Activated T-helper 1 cell treated with anti-CD3 and anti-CD28 coated beads, Interleukin-12 subunit alpha, Interleukin-12 subunit beta, Interleukin-2, Interleukin-4 antibody, amounts not matched to agents 30 ng/mL and 10 ng/mL and 1 ng/mL, durations not matched to agents 14 hours and 24 hours and 36 hours (primary cell): Measurements from ENCODE around the gene PSMB7. TPM values are rescaled to one million over a fixed set of nuclear protein-coding genes. Genes with fewer than 3 reads are reported as not detected.

Source experiments
- DNase-seq: peaks from one replicate; pipeline ENCODE4 v3.0.0; 2021; ENCODE audit warnings: low spot score
- H3K27ac Mint-ChIP-seq: one replicate; pipeline ENCODE4 v1.8.0; 2021; ENCODE audit warnings: mild to moderate bottlenecking, mixed read lengths
- H3K27me3 Mint-ChIP-seq: one replicate; pipeline ENCODE4 v1.8.0; 2022; ENCODE audit warnings: mild to moderate bottlenecking, moderate library complexity, mixed read lengths; ENCODE audit not compliant: insufficient read depth
- H3K36me3 Mint-ChIP-seq: one replicate; pipeline ENCODE4 v1.8.0; 2021; ENCODE audit warnings: low read depth, mixed read lengths
- H3K4me1 Mint-ChIP-seq: one replicate; pipeline ENCODE4 v1.8.0; 2021; ENCODE audit warnings: low read depth, mixed read lengths
- H3K4me3 Mint-ChIP-seq: one replicate; pipeline ENCODE4 v1.8.0; 2021; ENCODE audit warnings: mild to moderate bottlenecking, moderate library complexity, mixed read lengths
- H3K9me3 Mint-ChIP-seq: one replicate; pipeline ENCODE4 v1.8.0; 2021; ENCODE audit warnings: mixed read lengths
- intact Hi-C: fragments of 100-400 bp; cut with micrococcal nuclease; formaldehyde crosslinking; loops from one replicate; pipeline ENCODE4 v1.15.1; 2024
- total RNA-seq: library from RNA; stranded (reverse); gene quantifications from 2 replicates; pipeline ENCODE4 v1.2.3, GENCODE V29; 2022

Gene PSMB7
- total RNA-seq, 1 donor from 2014 or later, result 206 TPM

GRCh38 chr9:124353166-124353768, 62.0 kb downstream of the PSMB7 start:
- intact Hi-C loops, result no loop called here
- Mint-ChIP-seq H3K36me3 (peaks cover 16% of the 10 kb centered on the region), H3K27ac (no peak overlapping the region), H3K4me1 (peaks cover 12% of the 10 kb centered on the region), H3K27me3 (no peaks in the 10 kb centered on the region), H3K9me3 (no peaks in the 10 kb centered on the region), H3K4me3 (no peak overlapping the region)
- DNase-seq, result no peak

GRCh38 chr9:124352616-124353015, 62.6 kb downstream of the PSMB7 start:
- Mint-ChIP-seq H3K36me3 (peaks cover 16% of the 10 kb centered on the region), H3K4me1 (peaks cover 9% of the 10 kb centered on the region), H3K27me3 (no peaks in the 10 kb centered on the region), H3K4me3 (no peak overlapping the region), H3K9me3 (no peaks in the 10 kb centered on the region), H3K27ac (no peak overlapping the region)
- intact Hi-C loops, result no loop called here
- no peak for DNase-seq

GRCh38 chr9:124351672-124352468, 63.4 kb downstream of the PSMB7 start:
- no peak overlapping the region for H3K27ac Mint-ChIP-seq
- H3K4me3 Mint-ChIP-seq, result no peak overlapping the region
- H3K36me3 Mint-ChIP-seq, result peaks cover 16% of the 10 kb centered on the region
- DNase-seq, result no peak
- no peaks in the 10 kb centered on the region for H3K27me3 Mint-ChIP-seq
- intact Hi-C loops, result no loop called here
- peaks cover 1% of the 10 kb centered on the region for H3K4me1 Mint-ChIP-seq
- H3K9me3 Mint-ChIP-seq, result no peaks in the 10 kb centered on the region

- intact Hi-C loops, result no loop called here
- Mint-ChIP-seq H3K9me3 (no peaks in the 10 kb centered on the region), H3K4me3 (no peak overlapping the region), H3K4me1 (no peaks in the 10 kb centered on the region), H3K27me3 (no peaks in the 10 kb centered on the region), H3K36me3 (peaks cover 15% of the 10 kb centered on the region), H3K27ac (no peak overlapping the region)
- DNase-seq, result no peak
Measured at GRCh38 chr9:124350494-124351263, 64.6 kb downstream of the PSMB7 start.

GRCh38 chr9:124349675-124350493, 65.4 kb downstream of the PSMB7 start:
- Mint-ChIP-seq H3K4me3 (no peak overlapping the region), H3K27ac (no peak overlapping the region), H3K4me1 (no peaks in the 10 kb centered on the region), H3K9me3 (no peaks in the 10 kb centered on the region), H3K27me3 (no peaks in the 10 kb centered on the region), H3K36me3 (peaks cover 15% of the 10 kb centered on the region)
- intact Hi-C loops, result no loop called here
- no peak for DNase-seq

GRCh38 chr9:124349267-124349666, 66.0 kb downstream of the PSMB7 start:
- peaks cover 15% of the 10 kb centered on the region for H3K36me3 Mint-ChIP-seq
- intact Hi-C loops, result no loop called here

GRCh38 chr9:124348831-124349230, 66.4 kb downstream of the PSMB7 start:
- no peak overlapping the region for H3K27ac Mint-ChIP-seq
- DNase-seq, result no peak
- no peaks in the 10 kb centered on the region for H3K9me3 Mint-ChIP-seq
- no peaks in the 10 kb centered on the region for H3K27me3 Mint-ChIP-seq
- H3K4me1 Mint-ChIP-seq, result no peaks in the 10 kb centered on the region
- intact Hi-C loops, result no loop called here
- H3K36me3 Mint-ChIP-seq, result peaks cover 15% of the 10 kb centered on the region
- H3K4me3 Mint-ChIP-seq, result no peak overlapping the region

More at GRCh38 chr9:124349267-124349666, 66.0 kb downstream of the PSMB7 start:
- Mint-ChIP-seq H3K4me3 (no peak overlapping the region), H3K4me1 (no peaks in the 10 kb centered on the region), H3K27me3 (no peaks in the 10 kb centered on the region), H3K9me3 (no peaks in the 10 kb centered on the region), H3K27ac (no peak overlapping the region)
- no peak for DNase-seq

GRCh38 chr9:124348363-124348762, 66.9 kb downstream of the PSMB7 start:
- no peak for DNase-seq
- H3K9me3 Mint-ChIP-seq, result no peaks in the 10 kb centered on the region
- no peak overlapping the region for H3K4me3 Mint-ChIP-seq
- H3K4me1 Mint-ChIP-seq, result no peaks in the 10 kb centered on the region
- no peaks in the 10 kb centered on the region for H3K27me3 Mint-ChIP-seq
- intact Hi-C loops, result no loop called here
- peaks cover 13% of the 10 kb centered on the region for H3K36me3 Mint-ChIP-seq
- H3K27ac Mint-ChIP-seq, result no peak overlapping the region

- H3K27me3 Mint-ChIP-seq, result no peaks in the 10 kb centered on the region
- no peak for DNase-seq
- H3K4me3 Mint-ChIP-seq, result no peak overlapping the region
- H3K27ac Mint-ChIP-seq, result no peak overlapping the region
- no peaks in the 10 kb centered on the region for H3K4me1 Mint-ChIP-seq
- peaks cover 12% of the 10 kb centered on the region for H3K36me3 Mint-ChIP-seq
- no peaks in the 10 kb centered on the region for H3K9me3 Mint-ChIP-seq
- intact Hi-C loops, result no loop called here
Measured at GRCh38 chr9:124347968-124348358, 67.3 kb downstream of the PSMB7 start.

GRCh38 chr9:124347206-124347967, 67.9 kb downstream of the PSMB7 start:
- Mint-ChIP-seq H3K4me3 (no peak overlapping the region), H3K9me3 (no peaks in the 10 kb centered on the region)

GRCh38 chr9:124346347-124347163, 68.7 kb downstream of the PSMB7 start:
- H3K4me3 Mint-ChIP-seq, result no peak overlapping the region
- peaks cover 5% of the 10 kb centered on the region for H3K36me3 Mint-ChIP-seq
- intact Hi-C loops, result no loop called here
- no peak overlapping the region for H3K27ac Mint-ChIP-seq
- no peaks in the 10 kb centered on the region for H3K4me1 Mint-ChIP-seq
- H3K27me3 Mint-ChIP-seq, result no peaks in the 10 kb centered on the region
- no peaks in the 10 kb centered on the region for H3K9me3 Mint-ChIP-seq
- no peak for DNase-seq

More at GRCh38 chr9:124347206-124347967, 67.9 kb downstream of the PSMB7 start:
- no peak for DNase-seq
- H3K36me3 Mint-ChIP-seq, result peaks cover 7% of the 10 kb centered on the region
- no peaks in the 10 kb centered on the region for H3K4me1 Mint-ChIP-seq
- intact Hi-C loops, result no loop called here
- no peak overlapping the region for H3K27ac Mint-ChIP-seq
- H3K27me3 Mint-ChIP-seq, result no peaks in the 10 kb centered on the region
